NCI-H2081 (cell line): ENCODE data around the gene PPP4R1.
"Not testable (repeated sequence)": the region's sequence is repeated elsewhere in the genome, so short reads cannot be mapped to it uniquely, and the experiment has no call there.

ENCODE experiments used
- DNase-seq, 2 experiments: peaks; one replicate each; lab custom pipeline; 2025; lab: John Stamatoyannopoulos, UW

PPP4R1 gene, protein sequence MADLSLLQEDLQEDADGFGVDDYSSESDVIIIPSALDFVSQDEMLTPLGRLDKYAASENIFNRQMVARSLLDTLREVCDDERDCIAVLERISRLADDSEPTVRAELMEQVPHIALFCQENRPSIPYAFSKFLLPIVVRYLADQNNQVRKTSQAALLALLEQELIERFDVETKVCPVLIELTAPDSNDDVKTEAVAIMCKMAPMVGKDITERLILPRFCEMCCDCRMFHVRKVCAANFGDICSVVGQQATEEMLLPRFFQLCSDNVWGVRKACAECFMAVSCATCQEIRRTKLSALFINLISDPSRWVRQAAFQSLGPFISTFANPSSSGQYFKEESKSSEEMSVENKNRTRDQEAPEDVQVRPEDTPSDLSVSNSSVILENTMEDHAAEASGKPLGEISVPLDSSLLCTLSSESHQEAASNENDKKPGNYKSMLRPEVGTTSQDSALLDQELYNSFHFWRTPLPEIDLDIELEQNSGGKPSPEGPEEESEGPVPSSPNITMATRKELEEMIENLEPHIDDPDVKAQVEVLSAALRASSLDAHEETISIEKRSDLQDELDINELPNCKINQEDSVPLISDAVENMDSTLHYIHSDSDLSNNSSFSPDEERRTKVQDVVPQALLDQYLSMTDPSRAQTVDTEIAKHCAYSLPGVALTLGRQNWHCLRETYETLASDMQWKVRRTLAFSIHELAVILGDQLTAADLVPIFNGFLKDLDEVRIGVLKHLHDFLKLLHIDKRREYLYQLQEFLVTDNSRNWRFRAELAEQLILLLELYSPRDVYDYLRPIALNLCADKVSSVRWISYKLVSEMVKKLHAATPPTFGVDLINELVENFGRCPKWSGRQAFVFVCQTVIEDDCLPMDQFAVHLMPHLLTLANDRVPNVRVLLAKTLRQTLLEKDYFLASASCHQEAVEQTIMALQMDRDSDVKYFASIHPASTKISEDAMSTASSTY

DNA sequence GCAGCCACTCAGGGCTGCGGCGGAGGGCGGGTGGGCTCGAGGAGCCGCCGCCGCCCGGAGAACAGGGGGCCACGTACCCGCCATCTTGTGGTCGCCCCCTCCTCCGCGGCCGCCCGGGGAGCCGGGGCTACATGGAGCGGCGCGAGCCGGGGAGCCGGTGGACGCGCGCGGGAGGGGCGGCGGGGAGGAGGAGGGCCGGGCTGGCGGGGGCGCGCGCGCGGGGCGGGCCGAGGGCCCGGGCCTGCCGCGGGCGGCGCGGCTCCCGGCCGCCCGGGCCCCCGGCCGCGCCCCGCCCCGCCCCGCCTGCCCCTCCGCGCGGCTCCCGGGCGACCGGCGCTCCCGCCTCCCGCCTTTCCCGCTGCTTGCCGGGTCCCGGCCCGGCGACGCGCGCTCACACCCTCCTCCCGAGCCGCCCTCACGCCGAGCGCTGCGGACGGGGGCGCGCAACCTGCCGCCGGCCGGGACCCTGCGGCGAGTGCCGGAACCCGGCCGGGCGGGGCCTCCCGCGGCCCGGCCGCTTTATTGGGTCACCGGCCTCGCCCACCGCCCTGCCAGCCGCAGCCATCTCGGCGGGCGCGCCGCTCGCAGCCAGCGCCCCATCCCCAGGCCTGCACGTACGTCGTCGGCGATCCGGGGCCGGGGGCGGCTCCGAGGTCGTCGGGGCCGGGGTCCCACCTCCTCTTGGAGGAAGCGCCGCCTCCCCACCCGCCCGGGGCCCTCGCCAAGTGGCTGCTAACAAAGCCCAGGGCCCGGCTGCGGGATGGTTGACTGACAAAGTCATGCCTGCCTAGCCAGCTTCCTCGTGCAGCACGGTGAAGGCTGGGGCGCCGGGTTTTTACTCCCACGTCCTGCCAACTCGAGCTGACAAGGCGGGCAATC, at the start of gene PPP4R1:
Gene PPP4R1, minus strand, starts transcription at position 159 of the 879 bp plus-strand sequence. Its CDS starts 75 bp downstream, at position 84.
- peak; percentile 68 to 72 for DNase-seq

DNA sequence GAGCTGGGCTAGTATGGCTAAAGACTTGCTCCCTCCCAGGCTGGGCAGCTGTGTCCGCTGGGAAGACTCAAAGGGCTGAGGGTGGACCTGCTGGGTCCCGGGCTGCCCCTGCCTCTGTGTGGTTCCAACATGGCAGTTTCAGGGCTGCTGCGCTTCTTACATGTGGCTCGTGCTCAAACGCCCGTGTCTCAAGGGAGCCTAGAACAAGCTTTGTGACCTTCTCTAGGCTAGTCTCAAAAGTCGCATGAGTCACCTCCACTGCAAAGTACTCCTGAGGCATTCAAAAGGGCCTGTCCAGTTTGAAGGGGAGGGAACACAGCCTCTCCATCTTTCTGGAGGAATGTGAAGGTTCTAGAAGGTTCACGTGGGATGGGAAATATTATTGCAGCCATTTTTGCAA, 49.0 kb upstream of the PPP4R1 start:
- DNase-seq: no peak

DNA sequence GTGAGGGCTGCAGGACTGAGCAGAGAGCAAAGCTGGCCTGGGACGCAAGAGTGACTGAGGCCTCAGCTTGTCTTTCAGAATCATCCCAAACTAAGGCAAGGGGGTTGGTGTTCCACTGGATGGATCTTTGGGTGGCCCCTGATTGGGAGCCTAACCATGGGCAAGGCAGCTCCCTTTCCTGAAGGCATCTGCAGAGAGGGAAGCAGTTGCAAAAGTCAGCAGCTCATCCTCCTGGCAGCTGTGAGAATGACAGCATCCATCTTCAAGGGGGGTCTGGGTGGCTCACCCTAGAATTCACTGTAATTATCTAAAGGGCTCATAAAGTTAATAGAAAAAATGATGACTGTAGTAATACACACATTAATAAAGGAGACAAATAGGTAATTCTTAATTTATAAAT, 47.2 kb upstream of the PPP4R1 start:
- no peak for DNase-seq

DNA sequence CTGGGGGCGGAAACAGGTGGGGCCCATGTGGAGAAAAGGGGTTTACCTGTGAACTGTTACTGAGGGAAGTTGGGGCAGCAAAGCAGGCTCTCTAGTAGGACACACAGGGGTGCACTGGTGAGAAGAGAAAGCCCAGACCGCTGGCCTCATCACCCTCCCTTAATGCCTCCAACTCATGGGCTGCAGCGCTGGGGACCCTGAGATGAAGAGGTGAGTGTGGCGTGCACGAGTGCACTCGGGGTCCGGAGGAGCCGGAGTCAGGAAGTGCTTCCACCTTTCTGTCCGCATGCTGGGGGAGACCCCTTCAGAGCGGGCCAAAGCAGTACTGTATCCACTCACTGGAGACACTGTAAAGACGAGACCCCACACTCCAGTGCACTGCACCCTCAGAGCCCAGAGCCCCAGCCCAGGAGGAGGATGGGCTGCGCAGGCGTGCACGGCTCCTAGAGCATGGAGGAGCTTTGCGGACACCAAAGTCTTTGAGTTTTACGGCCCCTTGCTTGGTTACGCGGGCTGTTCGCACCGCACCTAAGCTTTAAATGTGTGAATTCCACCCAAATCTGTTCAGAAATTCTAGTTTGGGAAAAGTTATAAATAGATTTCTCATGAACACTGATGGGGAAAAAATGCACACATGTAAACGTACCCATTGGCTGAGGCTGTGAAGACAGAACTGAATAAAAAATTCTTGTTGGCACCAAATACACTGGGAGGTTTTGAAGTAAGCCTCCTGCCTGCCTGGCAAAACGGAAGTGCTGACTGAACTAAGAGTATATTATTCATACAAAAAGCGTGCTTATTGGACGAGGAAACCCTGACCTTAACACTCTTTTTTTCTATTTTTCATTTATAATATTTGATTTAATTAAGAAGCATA, 45.4 kb upstream of the PPP4R1 start:
- no peak for DNase-seq

DNA sequence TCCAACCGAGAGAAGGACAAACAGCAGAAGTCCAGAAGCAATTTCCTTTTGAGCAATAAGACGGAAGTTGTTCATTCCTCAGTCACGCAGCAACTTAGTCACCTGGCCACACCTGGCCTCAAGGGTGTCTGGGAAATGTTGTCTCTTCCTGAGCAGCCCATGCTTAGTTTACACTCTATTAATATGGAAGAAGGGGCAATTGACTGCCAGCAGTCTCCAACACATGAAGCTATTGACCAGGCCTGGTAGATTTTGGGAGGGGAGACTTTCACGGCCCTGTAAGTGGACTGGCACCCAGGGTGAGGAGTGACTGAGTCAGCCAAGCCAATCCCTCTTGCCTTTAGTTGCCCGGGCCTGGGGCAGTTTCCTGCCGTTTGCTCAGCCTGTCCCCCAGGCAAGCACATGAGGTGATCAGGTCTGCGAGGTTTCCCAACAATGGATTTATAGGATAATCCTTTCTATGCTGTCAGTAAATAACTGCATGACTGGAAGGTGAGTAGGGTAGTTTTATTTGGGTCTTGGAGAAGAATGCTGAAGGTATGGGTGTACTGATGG, 43.8 kb upstream of the PPP4R1 start:
- no peak for DNase-seq

DNA sequence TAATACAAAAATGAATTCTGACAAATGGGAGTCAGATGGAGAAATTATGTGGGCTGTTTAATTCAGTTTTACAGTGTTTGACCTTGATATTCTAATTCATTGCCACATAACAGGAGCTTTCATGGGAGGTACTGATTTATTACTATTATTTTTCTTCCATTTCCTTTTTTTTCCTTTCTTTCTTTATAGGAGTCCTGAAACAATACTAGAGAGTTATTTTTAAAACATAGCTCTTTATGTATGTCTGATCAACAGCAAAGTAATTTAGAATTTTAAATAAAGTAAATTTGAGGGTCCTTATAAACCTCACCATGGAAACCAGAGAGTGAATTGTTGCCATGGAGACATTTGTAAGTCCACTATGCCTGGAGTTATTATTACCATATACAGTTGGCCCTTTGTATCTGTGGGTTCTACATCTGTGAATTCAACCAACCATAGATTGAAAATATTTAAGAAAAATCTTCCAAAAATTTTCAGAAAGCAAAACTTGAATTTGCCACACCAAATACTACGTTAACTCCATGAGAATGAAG, 40.9 kb upstream of the PPP4R1 start:
- no peak for DNase-seq

DNA sequence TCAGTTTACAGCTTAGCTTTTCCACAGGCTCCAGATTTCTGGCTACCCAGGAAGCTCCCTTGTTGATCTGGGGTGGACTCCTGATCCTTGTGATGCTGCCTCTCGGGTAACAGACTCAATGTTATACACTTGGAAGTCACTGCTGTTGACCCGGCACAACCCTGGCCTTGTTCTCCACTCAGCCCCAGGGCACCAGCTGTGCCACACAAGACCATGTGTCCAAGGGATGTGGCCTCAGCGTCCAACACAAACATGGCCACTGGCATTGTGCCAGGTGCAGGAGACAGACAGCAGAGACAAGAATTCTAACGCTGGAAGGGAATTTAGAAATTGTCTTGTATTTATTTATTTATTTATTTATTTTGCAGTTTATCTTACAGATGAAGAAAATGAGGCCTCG, 39.0 kb upstream of the PPP4R1 start:
- peak in 1 of 2 experiments; percentile 8 for DNase-seq

DNA sequence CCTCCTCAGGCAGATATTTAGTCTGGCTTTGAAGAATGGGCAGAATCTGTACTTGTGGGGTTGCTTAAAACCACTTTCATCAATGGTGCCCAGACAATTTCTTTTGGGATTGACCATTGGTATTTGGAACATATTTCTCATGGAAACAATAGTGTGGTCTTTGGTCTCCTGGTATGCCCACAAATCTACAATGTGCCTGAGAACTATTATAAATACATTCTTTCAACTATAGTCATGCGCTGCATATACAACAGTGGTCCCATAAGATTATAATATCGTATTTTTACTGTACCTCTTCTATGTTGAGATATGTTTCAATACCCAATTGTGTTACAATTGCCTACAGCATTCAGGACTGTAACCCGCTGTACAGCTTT, 34.8 kb upstream of the PPP4R1 start:
- no peak for DNase-seq

DNA sequence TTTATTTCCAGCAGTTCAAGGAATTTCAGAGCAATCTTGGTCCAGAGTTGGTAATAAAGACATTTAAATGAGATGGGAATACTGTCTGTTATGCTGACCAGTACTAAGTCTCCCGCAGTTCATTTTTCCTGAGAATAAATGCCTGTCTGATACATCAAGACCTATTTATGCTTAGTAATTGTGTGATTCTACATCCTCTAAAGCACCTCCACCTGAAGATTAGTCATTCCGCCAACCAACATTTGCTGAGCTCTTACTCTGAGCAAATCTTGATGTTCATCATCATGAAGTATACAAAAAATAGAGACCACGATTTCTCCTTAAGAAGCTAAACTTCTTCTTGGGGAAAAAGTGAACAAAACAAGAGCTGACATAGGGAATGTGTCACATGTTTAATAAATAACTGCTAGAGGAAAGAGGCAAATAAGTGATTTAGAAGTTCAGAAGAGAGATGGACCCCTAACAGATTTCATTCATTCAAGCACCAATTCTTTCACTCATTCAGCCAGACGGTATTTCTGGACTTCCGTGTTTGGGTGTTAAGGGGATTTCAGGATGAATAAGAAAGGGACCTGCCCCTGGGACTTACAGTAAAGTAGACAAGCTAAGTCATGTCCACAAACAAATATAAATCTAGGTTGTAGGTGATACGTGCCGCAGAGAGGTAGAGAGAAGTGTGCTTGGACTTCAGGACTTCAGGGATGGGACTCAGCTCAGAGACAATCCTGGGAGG, 34.2 kb upstream of the PPP4R1 start:
- no peak for DNase-seq

DNA sequence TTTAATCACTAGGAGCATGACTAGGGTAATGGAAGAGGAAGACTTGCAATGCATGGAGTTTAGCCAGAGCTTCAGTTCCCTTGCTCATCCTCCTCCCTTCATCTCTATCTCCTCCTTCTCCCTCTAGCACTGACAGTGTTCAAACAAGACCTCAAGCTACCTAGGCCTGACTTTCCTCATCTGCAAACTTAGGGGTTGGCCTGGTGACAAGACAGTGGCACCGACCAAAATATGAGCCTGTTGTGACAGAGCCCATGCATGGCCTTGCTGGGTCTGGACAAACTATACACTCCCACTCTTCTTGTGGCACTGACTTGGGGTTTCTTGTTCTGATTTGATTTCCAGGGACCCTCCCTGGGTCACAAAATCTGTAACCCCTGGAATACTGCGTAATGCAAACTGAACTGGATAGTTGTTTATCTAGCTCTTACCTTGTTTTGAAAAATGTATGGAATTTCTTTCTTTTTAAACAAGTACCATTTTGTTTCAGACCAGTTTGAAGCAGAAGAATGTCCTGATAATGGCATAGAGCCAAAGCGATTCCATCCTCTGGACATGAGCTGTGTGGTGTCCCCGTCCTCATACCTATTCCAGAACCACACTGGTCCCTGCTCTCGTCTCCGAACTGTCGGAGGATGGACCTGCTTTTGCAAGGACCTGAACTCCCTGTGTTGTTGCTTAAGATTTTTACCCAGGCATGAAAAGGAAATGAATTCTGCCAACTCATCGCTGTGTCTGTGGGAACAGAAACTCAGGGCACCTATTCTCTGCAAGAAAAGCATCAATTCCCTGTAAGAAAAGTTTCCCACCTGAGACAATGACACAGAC, 33.4 kb upstream of the PPP4R1 start:
- no peak for DNase-seq

DNA sequence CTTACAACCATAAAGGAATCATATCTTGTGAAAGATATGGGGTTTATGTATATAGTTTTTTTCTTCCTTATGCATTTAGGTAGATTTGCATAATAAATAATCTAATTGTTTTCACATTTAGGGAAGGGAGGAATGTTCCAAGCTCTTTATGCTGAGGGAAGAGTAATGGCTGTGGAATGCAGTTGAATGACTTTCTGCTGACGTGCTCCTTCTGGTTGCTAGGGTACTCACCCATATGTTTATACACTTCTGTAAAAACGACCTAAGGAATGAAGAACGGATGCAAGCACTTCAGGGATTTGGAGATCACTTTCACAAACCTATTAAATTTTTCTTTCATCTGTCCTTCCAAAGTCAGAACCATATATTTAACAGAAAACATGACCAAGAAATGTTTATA, 29.2 kb upstream of the PPP4R1 start:
- DNase-seq: no peak

DNA sequence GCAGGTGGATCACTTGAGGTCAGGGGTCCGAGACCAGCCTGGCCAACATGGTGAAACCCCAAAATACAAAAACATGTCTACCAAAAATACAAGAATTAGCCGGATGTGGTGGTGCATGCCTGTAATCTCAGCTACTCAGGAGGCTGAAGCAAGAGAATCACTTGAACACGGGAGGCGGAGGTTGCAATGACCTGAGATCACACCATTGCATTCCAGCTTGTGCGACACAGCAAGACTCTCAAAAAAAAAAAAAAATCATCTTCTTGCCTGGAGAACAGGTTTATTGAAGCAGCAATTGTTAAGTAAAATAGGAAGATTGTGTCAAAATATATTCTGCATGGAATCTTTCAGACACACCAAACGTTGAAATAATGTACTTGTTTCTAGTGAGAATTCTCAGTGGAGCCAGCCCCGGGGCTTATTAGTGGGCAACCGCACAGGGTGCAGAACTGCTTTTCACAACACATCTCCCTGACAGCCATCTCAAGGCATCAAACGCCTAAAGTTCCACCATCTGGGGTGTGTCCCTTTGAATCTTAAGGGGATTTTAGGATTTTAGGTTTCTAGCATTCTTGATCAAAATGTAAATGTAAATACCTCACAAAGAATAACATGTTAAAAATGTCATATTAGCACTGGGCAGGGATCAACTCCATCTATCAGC, 28.6 kb upstream of the PPP4R1 start:
- no peak for DNase-seq

DNA sequence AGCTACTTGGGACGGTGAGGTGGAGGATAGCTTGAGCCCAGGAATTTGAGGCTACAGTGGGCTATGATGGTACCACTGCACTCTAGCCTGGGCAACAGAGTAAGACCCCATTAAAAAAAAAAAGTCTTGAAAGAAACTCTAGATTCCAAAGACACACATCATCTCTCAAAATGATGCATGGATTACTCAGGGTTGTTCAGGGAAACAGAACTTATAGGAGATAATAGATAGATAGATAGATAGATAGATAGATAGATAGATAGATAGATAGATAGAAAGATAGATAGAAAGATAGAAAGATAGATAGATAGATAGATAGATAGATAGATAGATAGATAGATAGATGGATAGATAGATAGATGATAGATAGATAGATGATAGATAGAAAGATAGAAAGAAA, 26.7 kb upstream of the PPP4R1 start:
- not testable (repeated sequence) for DNase-seq

DNA sequence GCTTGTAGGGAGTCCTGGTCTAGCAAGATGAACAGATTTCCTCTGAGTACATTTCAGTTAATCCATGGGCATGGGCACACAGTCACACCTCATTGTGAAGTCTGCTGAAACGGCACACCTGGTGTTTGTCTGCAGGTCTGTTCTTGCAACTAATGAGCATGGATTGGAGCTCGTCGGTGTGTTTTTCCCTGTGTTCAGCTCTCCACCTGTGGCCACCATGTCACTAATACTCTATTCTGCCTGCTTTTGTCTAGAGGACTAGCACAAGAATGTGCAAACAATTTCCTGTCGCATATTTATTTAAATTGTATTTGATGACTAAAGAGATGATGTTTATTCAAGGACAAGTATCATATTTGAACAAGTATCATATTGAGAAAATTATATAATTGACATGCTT, 24.5 kb upstream of the PPP4R1 start:
- DNase-seq: peak; percentile 73 to 93

DNA sequence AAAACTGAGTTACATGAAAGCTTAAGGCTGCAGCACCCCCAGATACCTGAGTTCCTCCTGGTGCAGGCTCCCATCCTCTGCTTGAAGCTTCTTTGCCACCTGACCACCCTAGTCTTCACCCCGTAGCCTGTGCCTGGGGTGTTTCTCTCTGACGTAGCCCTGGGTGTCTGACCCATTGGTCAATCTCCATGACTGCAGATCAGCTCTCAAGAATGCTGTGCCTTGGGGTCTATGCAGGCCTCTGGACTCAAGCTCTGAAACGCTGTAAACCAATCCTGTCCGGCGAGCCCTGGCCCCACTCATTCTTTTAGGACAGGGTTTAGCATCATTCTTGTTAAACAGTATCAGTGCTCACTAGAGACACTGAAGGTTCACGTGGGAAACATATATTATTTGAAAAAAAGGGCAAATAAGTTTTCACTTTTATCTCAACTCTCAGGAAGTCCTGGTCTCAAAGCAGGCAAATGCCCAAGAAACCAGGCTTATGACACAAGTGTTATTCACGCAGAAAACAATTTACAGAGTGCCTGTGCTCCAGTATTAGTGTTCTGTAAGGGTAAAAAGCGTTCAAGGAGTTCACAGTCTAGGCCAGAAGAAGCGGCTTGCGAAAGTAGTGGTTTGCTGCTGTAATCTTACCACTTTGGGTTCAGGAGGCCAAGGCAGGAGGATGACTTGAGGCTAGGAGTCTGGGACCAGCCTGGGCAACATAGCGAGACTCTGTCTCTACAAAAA, 22.8 kb upstream of the PPP4R1 start:
- no peak for DNase-seq

DNA sequence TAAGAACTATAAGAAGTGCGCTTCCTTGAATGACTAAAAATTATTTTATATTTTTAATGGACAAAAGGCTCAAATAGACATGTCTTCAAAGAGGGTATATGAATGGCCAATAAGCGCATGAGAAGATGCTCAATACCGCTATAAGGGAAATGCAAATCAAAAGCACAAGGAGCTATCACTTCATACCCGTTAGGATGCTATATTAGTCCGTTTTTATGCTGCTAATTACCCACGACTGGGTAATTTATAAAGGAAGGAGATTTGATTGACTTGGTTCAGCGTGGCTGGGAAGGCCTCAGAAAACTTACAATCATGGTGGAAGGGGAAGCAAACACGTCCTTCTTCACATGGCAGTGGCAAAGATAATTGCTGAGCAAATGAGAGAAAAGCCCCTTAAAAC, 20.5 kb upstream of the PPP4R1 start:
- no peak for DNase-seq

DNA sequence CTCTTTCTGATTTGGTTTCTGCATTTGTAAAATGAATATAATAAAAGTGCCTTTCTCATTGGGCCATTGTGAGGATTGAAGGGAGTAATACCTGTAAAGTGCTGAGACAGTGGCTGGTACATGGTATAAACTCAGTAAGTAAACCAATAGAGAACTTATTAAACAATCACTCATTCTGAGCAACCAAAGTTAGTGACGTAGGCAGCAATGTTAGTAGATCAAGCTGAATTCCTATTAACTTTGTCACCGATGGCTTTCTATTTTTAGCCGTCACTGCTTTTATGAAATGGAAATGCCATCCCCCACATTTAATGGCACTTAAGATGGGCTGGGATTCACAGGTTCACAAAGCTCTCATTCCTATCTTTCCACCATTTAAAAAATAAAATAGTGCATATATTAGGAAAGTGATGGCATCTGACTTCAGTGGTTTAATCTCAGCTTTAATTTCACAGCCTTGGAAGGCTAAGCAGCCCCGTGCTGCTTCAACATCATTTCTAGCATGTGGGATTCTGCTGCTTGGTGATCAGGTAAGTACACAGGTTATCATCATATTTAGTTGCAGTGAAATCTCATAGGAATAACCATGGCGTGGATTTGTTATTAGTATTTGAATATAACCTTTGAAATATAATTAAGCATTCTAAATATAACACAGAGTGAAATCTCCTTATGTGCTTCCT, 17.6 kb upstream of the PPP4R1 start:
- DNase-seq: no peak
